ENCODE data around the gene LRRC8E.

LRRC8E gene

GRCh38 chr19:7933828-7934725 lies 45.8 kb downstream of the LRRC8E start:
- TF ChIP-seq, protein P1, sequence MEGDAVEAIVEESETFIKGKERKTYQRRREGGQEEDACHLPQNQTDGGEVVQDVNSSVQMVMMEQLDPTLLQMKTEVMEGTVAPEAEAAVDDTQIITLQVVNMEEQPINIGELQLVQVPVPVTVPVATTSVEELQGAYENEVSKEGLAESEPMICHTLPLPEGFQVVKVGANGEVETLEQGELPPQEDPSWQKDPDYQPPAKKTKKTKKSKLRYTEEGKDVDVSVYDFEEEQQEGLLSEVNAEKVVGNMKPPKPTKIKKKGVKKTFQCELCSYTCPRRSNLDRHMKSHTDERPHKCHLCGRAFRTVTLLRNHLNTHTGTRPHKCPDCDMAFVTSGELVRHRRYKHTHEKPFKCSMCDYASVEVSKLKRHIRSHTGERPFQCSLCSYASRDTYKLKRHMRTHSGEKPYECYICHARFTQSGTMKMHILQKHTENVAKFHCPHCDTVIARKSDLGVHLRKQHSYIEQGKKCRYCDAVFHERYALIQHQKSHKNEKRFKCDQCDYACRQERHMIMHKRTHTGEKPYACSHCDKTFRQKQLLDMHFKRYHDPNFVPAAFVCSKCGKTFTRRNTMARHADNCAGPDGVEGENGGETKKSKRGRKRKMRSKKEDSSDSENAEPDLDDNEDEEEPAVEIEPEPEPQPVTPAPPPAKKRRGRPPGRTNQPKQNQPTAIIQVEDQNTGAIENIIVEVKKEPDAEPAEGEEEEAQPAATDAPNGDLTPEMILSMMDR (IDR thresholded peaks at IDR 0.05; ENCODE audit: insufficient read depth, low read depth, low read length, missing control alignments) = no peak
- DNase-seq (ENCODE audit: low read depth) = no peak
- no peak overlapping the region for H3K4me3 ChIP-seq (ENCODE audit: low read depth, low read length)

- TF ChIP-seq, protein P1 (IDR thresholded peaks at IDR 0.05; ENCODE audit: insufficient read depth, low read depth, low read length, missing control alignments) = no peak
- no peak overlapping the region for H3K4me3 ChIP-seq (ENCODE audit: low read depth, low read length)
- no peak for DNase-seq (ENCODE audit: low read depth)
These were observed 46.5 kb downstream of the LRRC8E start for GRCh38 chr19:7934766-7935165.

- H3K4me3 ChIP-seq (ENCODE audit: low read depth, low read length) = no peak overlapping the region
- DNase-seq (ENCODE audit: low read depth) = no peak
- TF ChIP-seq, protein P1 (IDR thresholded peaks at IDR 0.05; ENCODE audit: insufficient read depth, low read depth, low read length, missing control alignments) = no peak
These were observed 52.5 kb downstream of the LRRC8E start for GRCh38 chr19:7940841-7941240.

GRCh38 chr19:7941895-7942596 lies 53.7 kb downstream of the LRRC8E start:
- peak overlapping the region; percentile 96 for H3K4me3 ChIP-seq (ENCODE audit: low read depth, low read length)
- TF ChIP-seq, protein P1 (IDR thresholded peaks at IDR 0.05; ENCODE audit: insufficient read depth, low read depth, low read length, missing control alignments) = no peak
- DNase-seq (ENCODE audit: low read depth) = no peak

- TF ChIP-seq, protein P1 (IDR thresholded peaks at IDR 0.05; ENCODE audit: insufficient read depth, low read depth, low read length, missing control alignments) = no peak
These were observed 54.7 kb downstream of the LRRC8E start for GRCh38 chr19:7942981-7943443.

GRCh38 chr19:7943444-7944176 lies 55.3 kb downstream of the LRRC8E start, which contains the start of gene TIMM44:
TIMM44 (minus strand) TSS chr19:7943666; CDS start chr19:7943651, 15 bp downstream.
- peak within 1 kb of the TSS; percentile 96 for H3K4me3 ChIP-seq (ENCODE audit: low read depth, low read length)
- peak; percentile 100 for DNase-seq (ENCODE audit: low read depth)
- TF ChIP-seq, protein P1 (IDR thresholded peaks at IDR 0.05; ENCODE audit: insufficient read depth, low read depth, low read length, missing control alignments) = no peak

More at GRCh38 chr19:7942981-7943443, 54.7 kb downstream of the LRRC8E start:
- peak; percentile 34 for DNase-seq (ENCODE audit: low read depth)
- peak overlapping the region; percentile 96 for H3K4me3 ChIP-seq (ENCODE audit: low read depth, low read length)
